HepG2 (cell line): ENCODE measurements around the gene ALPK3. TPM values are rescaled to one million over a fixed set of nuclear protein-coding genes. Genes with fewer than 3 reads are reported as not detected.

Source experiments
- FIP1L1 ChIP-seq: fragments of 200-400 bp; formaldehyde crosslinking; IDR thresholded peaks from 2 replicates; pipeline ENCODE4 v1.6.1; 2018; ENCODE audit warnings: low read depth, mild to moderate bottlenecking, low read length, moderate library complexity, borderline replicate concordance; ENCODE audit not compliant: insufficient read depth
- FOSL1 ChIP-seq: sonication (generic); formaldehyde crosslinking; IDR thresholded peaks from 2 replicates; pipeline ENCODE4 v1.9.0; 2021; ENCODE audit warnings: missing genetic modification reagents, borderline replicate concordance
- MZF1 ChIP-seq: sonication (generic); formaldehyde crosslinking; IDR thresholded peaks from 2 replicates; pipeline ENCODE4 v1.8.1; 2023; ENCODE audit warnings: mild to moderate bottlenecking, missing genetic modification reagents, borderline replicate concordance
- REPIN1 ChIP-seq: sonication (generic); formaldehyde crosslinking; IDR thresholded peaks from 2 replicates; pipeline ENCODE4 v1.8.0; 2022; ENCODE audit warnings: missing genetic modification reagents, low read depth, mild to moderate bottlenecking, borderline replicate concordance
- ZBTB40 ChIP-seq, 2 experiments: fragments of 450-650 bp in 1 of 2; sonication (generic) in 1 of 2; formaldehyde crosslinking in 1 of 2; IDR thresholded peaks; 2 replicates each; pipeline versions ENCODE4 v1.6.1 to v1.8.0; 2016 to 2022; ENCODE audit warnings: antibody characterized with exemption in 1 of 2, mild to moderate bottlenecking in 1 of 2, missing genetic modification reagents in 1 of 2
- ZNF563 ChIP-seq: sonication (generic); formaldehyde crosslinking; IDR thresholded peaks from 2 replicates; pipeline ENCODE4 v1.8.0; 2022; ENCODE audit warnings: mild to moderate bottlenecking, moderate library complexity, missing genetic modification reagents
- ZNF703 ChIP-seq: sonication (generic); formaldehyde crosslinking; IDR thresholded peaks from 2 replicates; pipeline ENCODE4 v1.5.1; 2020; ENCODE audit warnings: missing genetic modification reagents, mild to moderate bottlenecking, moderate library complexity, borderline replicate concordance
- ZNF75D ChIP-seq: sonication (generic); formaldehyde crosslinking; IDR thresholded peaks from 2 replicates; pipeline ENCODE4 v1.8.1; 2023; ENCODE audit warnings: missing genetic modification reagents, mild to moderate bottlenecking, borderline replicate concordance
- polyA plus RNA-seq, 8 experiments: library from polyadenylated mRNA; depleted of rRNA in 3 of 8; stranded (reverse) in 7 of 8; unstranded in 1 of 8; fragments of >200 nt; fragmentation: Illumina TruSeq in 4 of 8; extraction: Trizol in 4 of 8; gene quantifications; 2 replicates each; pipeline versions ENCODE4 v1.2.1 to v1.2.3, GENCODE V29; 2011 to 2016; ENCODE audit warnings: low read depth in 4 of 8, missing spikeins in 1 of 8, mixed read lengths in 1 of 8; ENCODE audit not compliant: insufficient read depth in 1 of 8
- total RNA-seq, 5 experiments: library from RNA; depleted of rRNA; stranded (reverse); fragments of >200 nt; fragmentation: Illumina TruSeq; extraction: Trizol; gene quantifications; 2 replicates each; pipeline ENCODE4 v1.2.3, GENCODE V29; 2016; ENCODE audit warnings: low read depth in 1 of 5
- TF ChIP-seq, protein P1 (sequence below), 2 experiments: sonication (generic) in 1 of 2; formaldehyde crosslinking in 1 of 2; IDR thresholded peaks; 2 replicates each; pipeline versions ENCODE4 v1.5.1 to v1.6.1; 2011 to 2020; ENCODE audit warnings: borderline replicate concordance in 1 of 2, low read depth in 1 of 2, low read length in 1 of 2, mild to moderate bottlenecking in 1 of 2, missing genetic modification reagents in 1 of 2, moderate library complexity in 1 of 2

Gene ALPK3
- total and polyA plus RNA-seq, 2 of the 13 experiments (the other 11 are each of a cell fraction or from before 2014, with no cell fraction given) = 0.04 to 0.42 TPM

DNA sequence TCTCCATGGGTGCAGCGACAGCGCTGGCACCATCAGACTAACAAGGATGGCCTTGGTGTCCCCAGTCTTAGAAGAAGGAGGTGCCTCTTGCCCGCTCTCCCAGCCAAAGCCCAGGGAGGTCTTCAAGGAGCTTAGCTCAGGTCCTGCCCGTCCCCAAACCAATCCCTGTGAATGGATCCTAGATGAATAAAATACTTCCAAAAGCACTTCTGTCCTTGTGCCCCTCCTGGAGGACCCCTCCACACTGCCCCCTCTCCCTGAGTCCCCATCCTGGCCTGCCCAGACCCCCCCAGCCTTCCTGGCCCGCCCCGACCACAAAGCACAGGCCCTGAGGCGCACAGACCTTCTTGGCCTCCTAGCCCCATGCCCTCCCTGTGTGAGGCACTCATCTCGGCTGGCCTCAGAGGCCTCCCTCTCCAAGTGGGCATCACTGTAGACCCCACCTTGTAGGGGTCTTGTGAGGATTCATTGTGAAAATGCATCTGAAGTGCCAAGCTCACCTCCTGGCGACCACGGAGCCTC lies 75.7 kb downstream of the ALPK3 start (continued):
- TF ChIP-seq ZBTB40 (IDR thresholded peaks at IDR 0.05) (no peak), ZBTB40 (CRISPR knock-in tag; IDR thresholded peaks at IDR 0.05) (no peak), ZNF75D (CRISPR knock-in tag) (no peak), FOSL1 (no peak), REPIN1 (CRISPR knock-in tag) (no peak), ZNF563 (CRISPR knock-in tag) (no peak), FIP1L1 (no peak), MZF1 (CRISPR knock-in tag) (no peak), ZNF703 (no peak)
- TF ChIP-seq, protein P1, sequence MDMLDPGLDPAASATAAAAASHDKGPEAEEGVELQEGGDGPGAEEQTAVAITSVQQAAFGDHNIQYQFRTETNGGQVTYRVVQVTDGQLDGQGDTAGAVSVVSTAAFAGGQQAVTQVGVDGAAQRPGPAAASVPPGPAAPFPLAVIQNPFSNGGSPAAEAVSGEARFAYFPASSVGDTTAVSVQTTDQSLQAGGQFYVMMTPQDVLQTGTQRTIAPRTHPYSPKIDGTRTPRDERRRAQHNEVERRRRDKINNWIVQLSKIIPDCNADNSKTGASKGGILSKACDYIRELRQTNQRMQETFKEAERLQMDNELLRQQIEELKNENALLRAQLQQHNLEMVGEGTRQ (IDR thresholded peaks at IDR 0.05; ENCODE audit: low read depth, low read length) = no peak
- TF ChIP-seq, protein P1 (CRISPR knock-in tag; IDR thresholded peaks at IDR 0.05; ENCODE audit: borderline replicate concordance) = no peak
